ENCODE results near the gene HSPBP1. TPM values are rescaled to one million over a fixed set of nuclear protein-coding genes. Genes with fewer than 3 reads are reported as not detected.

HSPBP1 gene
- total RNA-seq, 1 experiment from 2014 or later, result 65.2 TPM

GRCh38 chr19:55248166-55248675, 31.7 kb downstream of the HSPBP1 start (continued):
- TF ChIP-seq ATF6 (CRISPR knock-in tag; IDR thresholded peaks at IDR 0.05), result no peak
- no peak for TF ChIP-seq ZNF532 (CRISPR knock-in tag; IDR thresholded peaks at IDR 0.05; ENCODE audit: borderline replicate concordance)

GRCh38 chr19:55247621-55248099, 32.2 kb downstream of the HSPBP1 start:
- H3K27me3 Mint-ChIP-seq (ENCODE audit: low read depth), result no peaks in the 10 kb centered on the region
- H3K9me3 Mint-ChIP-seq, result no peaks in the 10 kb centered on the region
- DNase-seq (ENCODE audit: low spot score) (no peak), ATAC-seq (peak; percentile 51)
- POLR2A ChIA-PET, result no interaction called here
- CTCF ChIA-PET, result interaction anchor here (1.0 to 1.5 kb wide), 3 partner anchors 20 to 107 kb away, joined by 3 to 4 read pairs (median 4); partner anchors contain the start of gene DNAAF3
- no peaks in the 10 kb centered on the region for H3K4me1 Mint-ChIP-seq
- H3K4me3 Mint-ChIP-seq, result no peak overlapping the region
- H3K36me3 Mint-ChIP-seq, result peaks cover 26% of the 10 kb centered on the region
- H3K27ac Mint-ChIP-seq, result 0 out of 2 replicates have a peak overlapping the region, but pooled peaks have one; percentile 14
- TF ChIP-seq ZNF671 (CRISPR knock-in tag; IDR thresholded peaks at IDR 0.05) (no peak), FOXK1 (CRISPR knock-in tag; IDR thresholded peaks at IDR 0.05) (no peak), RELA (CRISPR knock-in tag; IDR thresholded peaks at IDR 0.05; ENCODE audit: borderline replicate concordance) (no peak), FOXP1 (CRISPR knock-in tag; IDR thresholded peaks at IDR 0.05; ENCODE audit: borderline replicate concordance) (no peak), CTCF (IDR thresholded peaks at IDR 0.05) (no peak), TP53 (CRISPR knock-in tag; IDR thresholded peaks at IDR 0.05) (no peak), IRF2 (CRISPR knock-in tag; IDR thresholded peaks at IDR 0.05; ENCODE audit: borderline replicate concordance, low read depth) (no peak), GRHL2 (CRISPR knock-in tag; IDR thresholded peaks at IDR 0.05; ENCODE audit: insufficient replicate concordance, severe bottlenecking) (no peak), JUN (CRISPR knock-in tag; IDR thresholded peaks at IDR 0.05) (no peak), ESRRA (CRISPR knock-in tag; IDR thresholded peaks at IDR 0.05; ENCODE audit: borderline replicate concordance) (no peak), AR (CRISPR knock-in tag; IDR thresholded peaks at IDR 0.05) (no peak), GTF2I (CRISPR knock-in tag; conservative IDR thresholded peaks at IDR 0.05) (no peak), E2F1 (CRISPR knock-in tag; IDR thresholded peaks at IDR 0.05) (no peak), AFF4 (CRISPR knock-in tag; IDR thresholded peaks at IDR 0.05; ENCODE audit: borderline replicate concordance) (no peak), HMGA2 (CRISPR knock-in tag; IDR thresholded peaks at IDR 0.05) (no peak)
